T-cell (primary cell): Measurements from ENCODE around the gene BTRC. TPM values are rescaled to one million over a fixed set of nuclear protein-coding genes. Genes with fewer than 3 reads are reported as not detected.
"Not testable (repeated sequence)": the region's sequence is repeated elsewhere in the genome, so short reads cannot be mapped to it uniquely, and the experiment has no call there.

Experiments
- ATAC-seq, 4 experiments: fragments of 200-7000 bp in 3 of 4; fragments of 150-1000 bp in 1 of 4; cut with Tn5 transposase; replicated peaks in 1 of 4; 1 replicate in 3 of 4; 2 replicates in 1 of 4; pipeline ENCODE4 v1.10.0; 2021; ENCODE audit warnings: moderate library complexity in 3 of 4, mild to moderate bottlenecking in 2 of 4, moderate number of reproducible peaks in 1 of 4
- CTCF ChIA-PET, 2 donors: fragments of 300-600 bp; sonication (Branson Sonifier 250); formaldehyde crosslinking; loops; one replicate each; lab custom pipeline; 2022; ENCODE audit warnings: antibody characterized with exemption in 2 of 2; lab: Charles Lee
- POLR2A ChIA-PET, 2 donors: fragments of 300-600 bp; sonication (Branson Sonifier 250); formaldehyde crosslinking; loops; one replicate each; lab custom pipeline; 2022; ENCODE audit warnings: antibody characterized with exemption in 2 of 2; lab: Charles Lee
- DNase-seq, 35 experiments: peaks; one replicate each; pipeline versions ENCODE4 v3.0.0 to v3.0.0-alpha.2; 2013 to 2023
- H3K27ac ChIP-seq: one replicate; pipeline ENCODE4 v1.5.1; 2013; ENCODE audit warnings: low read length
- H3K27me3 ChIP-seq, 2 experiments: replicated peaks in 1 of 2; 1 replicate in 1 of 2; 2 replicates in 1 of 2; pipeline versions ENCODE4 v1.6.1 to v1.7.0; 2013; ENCODE audit warnings: low read length in 1 of 2, mixed read lengths in 1 of 2; ENCODE audit not compliant: control insufficient read depth in 2 of 2, insufficient read depth in 2 of 2; ENCODE audit errors: extremely low read depth in 1 of 2
- H3K36me3 ChIP-seq, 2 donors: 1 replicate in 1 of 2; 2 replicates in 1 of 2; pipeline versions ENCODE4 v1.6.1 to v1.7.0; 2013; ENCODE audit warnings: low read length in 1 of 2; ENCODE audit not compliant: control insufficient read depth in 2 of 2, insufficient read depth in 1 of 2; ENCODE audit errors: extremely low read depth in 1 of 2
- H3K4me1 ChIP-seq, 2 experiments: 1 replicate in 1 of 2; 2 replicates in 1 of 2; pipeline versions ENCODE4 v1.6.1 to v1.7.0; 2013; ENCODE audit warnings: low read length in 2 of 2, mixed read lengths in 1 of 2; ENCODE audit not compliant: insufficient read depth in 2 of 2, control insufficient read depth in 1 of 2; ENCODE audit errors: extremely low read depth in 1 of 2
- H3K4me3 ChIP-seq, 2 donors: 1 replicate in 1 of 2; 2 replicates in 1 of 2; pipeline versions ENCODE4 v1.5.1 to v1.7.0; 2013; ENCODE audit warnings: mild to moderate bottlenecking in 2 of 2, low read length in 1 of 2, moderate library complexity in 1 of 2; ENCODE audit not compliant: control insufficient read depth in 1 of 2; ENCODE audit errors: extremely low read depth in 1 of 2
- H3K9me3 ChIP-seq: 2 replicates; pipeline ENCODE4 v1.7.0; 2013
- H3K27ac Mint-ChIP-seq, 2 donors: one replicate each; pipeline ENCODE4 v1.8.0; 2020 to 2021; ENCODE audit warnings: mild to moderate bottlenecking in 2 of 2, mixed read lengths in 2 of 2
- H3K27me3 Mint-ChIP-seq, 2 donors: one replicate each; pipeline ENCODE4 v1.8.0; 2021 to 2022; ENCODE audit warnings: mixed read lengths in 2 of 2
- H3K36me3 Mint-ChIP-seq: one replicate; pipeline ENCODE4 v1.8.0; 2021; ENCODE audit warnings: mixed read lengths
- H3K4me1 Mint-ChIP-seq, 3 donors: one replicate each; pipeline ENCODE4 v1.8.0; 2020 to 2022; ENCODE audit warnings: mixed read lengths in 3 of 3, mild to moderate bottlenecking in 1 of 3
- H3K4me3 Mint-ChIP-seq, 3 donors: one replicate each; pipeline ENCODE4 v1.8.0; 2020 to 2022; ENCODE audit warnings: mild to moderate bottlenecking in 3 of 3, mixed read lengths in 3 of 3, moderate library complexity in 3 of 3
- H3K9me3 Mint-ChIP-seq, 3 donors: one replicate each; pipeline ENCODE4 v1.8.0; 2020 to 2022; ENCODE audit warnings: mixed read lengths in 3 of 3
- WGBS: methylation state at CpG from one replicate; pipeline ENCODE4 v1.1.5; 2013; ENCODE audit warnings: missing lambda C conversion rate; ENCODE audit not compliant: insufficient coverage; 5-methylcytosine and 5-hydroxymethylcytosine counted together
- total RNA-seq, 35 experiments: library from RNA in 6 of 35; stranded (reverse) in 6 of 35; fragments of 120-200 nt in 1 of 35; gene quantifications; one replicate each; pipeline versions ENCODE4 v1.2.1 to v1.2.4 and lab custom pipeline; 2013 to 2026

The BTRC gene
- total RNA-seq, 5 donors from 2014 or later (not counting 1 experiment from before 2014, with no cell fraction given): 15.7 to 23.2 (median 17.3) TPM

- Histone ChIP-seq H3K27me3 (peaks cover 0 to 13% of the 10 kb centered on the region in 2 experiments), H3K9me3 (no peaks in the 10 kb centered on the region), H3K4me3 (no peak overlapping the region), H3K4me1 (no peaks in the 10 kb centered on the region), H3K36me3 (no peaks in the 10 kb centered on the region), H3K27ac (no peak overlapping the region)
- H3K36me3 Mint-ChIP-seq: no peaks in the 10 kb centered on the region
- no peaks in the 10 kb centered on the region for H3K9me3 Mint-ChIP-seq
- H3K4me3 Mint-ChIP-seq: no peak overlapping the region
- no peaks in the 10 kb centered on the region for H3K4me1 Mint-ChIP-seq
- ATAC-seq (no peak), DNase-seq (no peak)
- ChIA-PET POLR2A (no interaction called here), CTCF (no interaction called here)
- H3K27ac Mint-ChIP-seq: no peak overlapping the region
- peaks cover 2 to 3% of the 10 kb centered on the region in 2 donors for H3K27me3 Mint-ChIP-seq
- no CpG with 5 or more reads among the region's 4 CpGs for WGBS
These were observed 16.1 kb upstream of the BTRC start for GRCh38 chr10:101337836-101338235.

DNA sequence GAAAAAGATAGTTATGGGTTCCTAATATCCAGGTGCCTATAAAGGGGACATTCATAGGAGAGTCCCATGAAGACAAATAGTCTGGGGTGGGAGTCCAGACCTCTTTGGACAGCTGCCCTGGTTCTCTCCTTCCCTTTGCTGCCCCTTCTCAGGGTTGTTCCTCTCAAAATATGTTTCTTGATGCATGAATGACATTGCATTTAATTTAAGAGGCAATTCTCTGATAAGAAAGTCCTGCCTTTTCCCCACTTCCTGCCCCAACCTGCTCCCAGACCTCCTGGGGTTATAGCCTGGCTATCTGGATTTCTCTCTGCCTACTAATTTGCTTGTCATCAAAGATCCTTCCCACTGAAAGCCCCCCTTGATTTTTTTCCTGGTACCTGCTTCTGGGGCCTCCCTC, 12.5 kb upstream of the BTRC start:
- Histone ChIP-seq H3K27ac (no peak overlapping the region), H3K9me3 (no peaks in the 10 kb centered on the region), H3K4me3 (no peak overlapping the region), H3K36me3 (no peaks in the 10 kb centered on the region), H3K27me3 (peaks cover 0 to 11% of the 10 kb centered on the region in 2 experiments), H3K4me1 (no peaks in the 10 kb centered on the region)
- Mint-ChIP-seq H3K27me3 (peaks cover 0 to 2% of the 10 kb centered on the region in 2 donors), H3K9me3 (no peaks in the 10 kb centered on the region), H3K36me3 (no peaks in the 10 kb centered on the region), H3K27ac (no peak overlapping the region), H3K4me3 (no peak overlapping the region), H3K4me1 (no peaks in the 10 kb centered on the region)
- ATAC-seq (no peak), DNase-seq (no peak)
- POLR2A ChIA-PET: no interaction called here
- CTCF ChIA-PET: interaction anchor here in 1 of 2 donors (1.3 kb wide), 1 partner anchor 12 kb away, joined by 3 read pairs; the partner anchor contains the start of gene BTRC

- POLR2A ChIA-PET: no interaction called here
- Histone ChIP-seq H3K36me3 (no peaks in the 10 kb centered on the region), H3K27me3 (peaks cover 0 to 10% of the 10 kb centered on the region in 2 experiments), H3K27ac (no peak overlapping the region), H3K4me3 (no peak overlapping the region), H3K4me1 (no peaks in the 10 kb centered on the region), H3K9me3 (no peaks in the 10 kb centered on the region)
- no peak overlapping the region for H3K4me3 Mint-ChIP-seq
- CTCF ChIA-PET: no interaction called here
- no peak overlapping the region for H3K27ac Mint-ChIP-seq
- no peaks in the 10 kb centered on the region for H3K4me1 Mint-ChIP-seq
- H3K9me3 Mint-ChIP-seq: no peaks in the 10 kb centered on the region
- no CpG with 5 or more reads among the region's 3 CpGs for WGBS
- H3K27me3 Mint-ChIP-seq: peaks cover 11 to 13% of the 10 kb centered on the region in 2 donors
- no peak for DNase-seq
- H3K36me3 Mint-ChIP-seq: no peaks in the 10 kb centered on the region
- ATAC-seq: no peak
These were observed 7.8 kb upstream of the BTRC start for GRCh38 chr10:101346177-101346576.

DNA sequence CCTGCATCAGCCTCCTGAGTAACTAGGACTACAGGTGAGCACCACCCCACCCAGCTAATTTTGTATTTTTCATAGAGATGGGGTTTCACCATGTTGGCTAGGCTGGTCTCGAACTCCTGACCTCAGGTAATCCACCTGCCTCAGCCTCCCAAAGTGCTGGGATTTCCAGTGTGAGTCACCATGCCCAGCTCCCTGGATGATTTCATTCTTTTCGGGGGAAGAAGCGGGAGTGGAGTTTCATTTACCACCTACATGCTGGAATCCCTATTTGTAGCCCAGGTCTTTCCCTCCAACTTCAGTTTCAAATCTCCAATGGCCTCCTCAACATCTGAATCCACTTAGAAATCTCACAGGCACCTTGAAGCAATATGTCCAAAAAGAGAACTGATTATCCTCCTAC, 2.9 kb upstream of the BTRC start:
- DNase-seq (no peak), ATAC-seq (no peak)
- Mint-ChIP-seq H3K36me3 (no peaks in the 10 kb centered on the region), H3K27ac (no peak overlapping the region), H3K4me3 (no peak overlapping the region), H3K27me3 (peaks cover 13 to 16% of the 10 kb centered on the region in 2 donors), H3K9me3 (no peaks in the 10 kb centered on the region), H3K4me1 (peaks cover 20 to 24% (median 20%) of the 10 kb centered on the region in 3 donors)
- ChIA-PET POLR2A (no interaction called here), CTCF (no interaction called here)
- Histone ChIP-seq H3K27ac (no peak overlapping the region), H3K4me1 (peaks cover 7 to 14% of the 10 kb centered on the region in 2 experiments), H3K27me3 (peaks cover 0 to 10% of the 10 kb centered on the region in 2 experiments), H3K36me3 (no peaks in the 10 kb centered on the region), H3K9me3 (no peaks in the 10 kb centered on the region), H3K4me3 (no peak overlapping the region)
- 71% methylated on average over 1 of the region's 3 CpGs for WGBS

- POLR2A ChIA-PET: no interaction called here
- Histone ChIP-seq H3K9me3 (no peaks in the 10 kb centered on the region), H3K27ac (no peak overlapping the region), H3K4me1 (peaks cover 7 to 14% of the 10 kb centered on the region in 2 experiments), H3K4me3 (no peak overlapping the region), H3K36me3 (no peaks in the 10 kb centered on the region), H3K27me3 (peaks cover 0 to 10% of the 10 kb centered on the region in 2 experiments)
- H3K36me3 Mint-ChIP-seq: peaks cover 3% of the 10 kb centered on the region
- H3K9me3 Mint-ChIP-seq: no peaks in the 10 kb centered on the region
- H3K27me3 Mint-ChIP-seq: peaks cover 13 to 16% of the 10 kb centered on the region in 2 donors
- ATAC-seq (no peak), DNase-seq (no peak)
- no peak overlapping the region for H3K4me3 Mint-ChIP-seq
- peaks cover 25 to 29% (median 25%) of the 10 kb centered on the region in 3 donors for H3K4me1 Mint-ChIP-seq
- CTCF ChIA-PET: no interaction called here
- no peak overlapping the region for H3K27ac Mint-ChIP-seq
These were observed 2.5 kb upstream of the BTRC start for GRCh38 chr10:101351477-101351876.

DNA sequence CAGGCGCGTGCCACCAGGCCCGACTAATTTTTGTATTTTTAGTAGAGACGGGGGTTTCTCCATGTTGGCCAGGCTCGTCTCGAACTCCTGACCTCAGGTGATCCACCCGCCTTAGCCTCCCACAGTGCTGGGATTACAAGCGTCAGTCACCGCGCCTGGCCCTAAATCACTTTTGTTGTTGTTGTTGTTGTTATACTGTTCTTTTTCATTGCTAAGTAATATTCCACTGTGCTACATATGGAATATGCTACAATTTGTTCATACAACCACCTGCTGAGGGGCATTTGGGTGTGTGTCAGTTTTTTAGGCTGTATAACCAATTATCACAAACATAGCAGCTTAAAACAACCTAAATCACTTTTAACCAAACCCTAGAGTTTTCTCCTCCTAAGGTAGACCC, 1.1 kb upstream of the BTRC start:
- CTCF ChIA-PET: interaction anchor here in 1 of 2 donors (0.6 kb wide), 1 partner anchor 199 kb away, joined by 7 read pairs; no protein-coding TSS in a partner anchor
- H3K27me3 Mint-ChIP-seq: peaks cover 13 to 16% of the 10 kb centered on the region in 2 donors
- ATAC-seq, H3K27ac Mint-ChIP-seq, H3K36me3 Mint-ChIP-seq, H3K36me3 ChIP-seq, POLR2A ChIA-PET, H3K27ac ChIP-seq, H3K9me3 Mint-ChIP-seq, DNase-seq, H3K27me3 ChIP-seq, H3K4me3 ChIP-seq, H3K4me3 Mint-ChIP-seq, H3K9me3 ChIP-seq: not testable (repeated sequence)
- 83% methylated on average over 3 of the region's 10 CpGs for WGBS
- peaks cover 7 to 14% of the 10 kb centered on the region in 2 experiments for H3K4me1 ChIP-seq
- peaks cover 28 to 33% (median 32%) of the 10 kb centered on the region in 3 donors for H3K4me1 Mint-ChIP-seq
